ENCODE results near the gene LRRN2.

GRCh38 chr1:204684206-204684570 is 1.4 kb downstream of the LRRN2 start:
- TF ChIP-seq CTCF (IDR thresholded peaks at IDR 0.05; ENCODE audit: insufficient read depth, low read depth, low read length) (no peak), EZH2 (IDR thresholded peaks at IDR 0.05; ENCODE audit: insufficient read depth, low read length) (no peak)

All from astrocyte (in vitro differentiated cells and primary cell).